Cardiac fibroblast (primary cell): Measurements from ENCODE around the gene SPRING1.
A peak's percentile ranks its signal among the peaks of the same experiment; 100 is the strongest.

Source experiments
- DNase-seq, 2 donors: peaks; one replicate each; pipeline versions ENCODE4 v3.0.0 to v3.0.0-alpha.2; 2010; ENCODE audit warnings: low read depth in 2 of 2
- H3K4me3 ChIP-seq, 2 donors: replicated peaks in 1 of 2; 1 replicate in 1 of 2; 2 replicates in 1 of 2; pipeline ENCODE4 v1.5.1; 2011; ENCODE audit warnings: low read depth in 2 of 2, low read length in 2 of 2, mild to moderate bottlenecking in 2 of 2, moderate library complexity in 1 of 2
- TF ChIP-seq, protein P1 (sequence below): IDR thresholded peaks from one replicate; pipeline ENCODE4 v1.5.1; 2011; ENCODE audit warnings: low read depth, mild to moderate bottlenecking, low read length, inconsistent platforms

Gene SPRING1

DNA sequence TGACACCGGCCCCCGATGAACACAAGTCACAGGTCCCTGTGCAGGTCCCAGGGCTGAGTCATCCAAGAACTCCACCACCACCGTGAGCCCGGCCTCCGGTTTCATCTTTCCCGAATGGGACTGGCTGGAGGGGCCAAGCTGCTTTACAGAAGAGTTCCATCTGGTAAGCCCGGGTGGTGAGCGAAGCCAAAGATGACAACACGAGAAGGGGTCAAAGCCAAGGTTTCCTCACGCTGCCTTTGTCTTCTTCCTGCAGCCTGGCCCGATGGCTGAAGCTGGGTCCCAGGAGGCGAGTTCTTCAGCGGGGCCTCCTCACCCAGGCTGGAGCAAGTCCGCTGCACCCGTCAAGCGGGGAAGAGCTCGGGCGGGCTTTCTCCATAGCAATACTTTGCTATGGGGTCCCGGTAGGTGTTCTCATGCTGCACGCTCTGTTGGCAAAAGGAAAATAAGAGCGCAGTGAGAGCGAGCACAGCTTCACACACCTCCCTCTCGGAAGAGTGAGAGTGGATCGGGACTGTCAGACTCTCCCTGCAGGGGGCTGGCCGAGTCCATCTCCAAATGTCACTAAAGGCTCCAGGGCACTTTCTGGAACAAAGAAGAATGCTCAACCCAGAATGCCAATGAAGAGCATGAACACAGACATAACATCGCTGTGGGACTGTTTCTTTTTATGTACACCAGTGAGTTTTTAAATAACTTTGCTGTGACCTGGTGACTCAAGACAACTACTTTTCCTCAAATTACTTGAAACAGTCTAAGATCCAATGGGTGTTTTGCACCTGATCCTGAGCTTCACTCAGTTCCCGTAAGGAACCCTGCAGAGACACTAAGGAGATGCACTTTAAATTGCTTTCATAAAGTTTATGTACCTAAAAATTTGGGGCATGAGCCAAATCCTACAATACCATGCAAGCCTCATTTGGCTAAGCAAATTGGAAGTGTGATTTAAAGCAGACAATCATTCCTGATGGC, 20.1 kb downstream of the SPRING1 start:
- peak; percentile 72 to 79 for DNase-seq
- peak overlapping the region; percentile 3 to 9 for H3K4me3 ChIP-seq
- TF ChIP-seq, protein P1, sequence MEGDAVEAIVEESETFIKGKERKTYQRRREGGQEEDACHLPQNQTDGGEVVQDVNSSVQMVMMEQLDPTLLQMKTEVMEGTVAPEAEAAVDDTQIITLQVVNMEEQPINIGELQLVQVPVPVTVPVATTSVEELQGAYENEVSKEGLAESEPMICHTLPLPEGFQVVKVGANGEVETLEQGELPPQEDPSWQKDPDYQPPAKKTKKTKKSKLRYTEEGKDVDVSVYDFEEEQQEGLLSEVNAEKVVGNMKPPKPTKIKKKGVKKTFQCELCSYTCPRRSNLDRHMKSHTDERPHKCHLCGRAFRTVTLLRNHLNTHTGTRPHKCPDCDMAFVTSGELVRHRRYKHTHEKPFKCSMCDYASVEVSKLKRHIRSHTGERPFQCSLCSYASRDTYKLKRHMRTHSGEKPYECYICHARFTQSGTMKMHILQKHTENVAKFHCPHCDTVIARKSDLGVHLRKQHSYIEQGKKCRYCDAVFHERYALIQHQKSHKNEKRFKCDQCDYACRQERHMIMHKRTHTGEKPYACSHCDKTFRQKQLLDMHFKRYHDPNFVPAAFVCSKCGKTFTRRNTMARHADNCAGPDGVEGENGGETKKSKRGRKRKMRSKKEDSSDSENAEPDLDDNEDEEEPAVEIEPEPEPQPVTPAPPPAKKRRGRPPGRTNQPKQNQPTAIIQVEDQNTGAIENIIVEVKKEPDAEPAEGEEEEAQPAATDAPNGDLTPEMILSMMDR, result no peak

DNA sequence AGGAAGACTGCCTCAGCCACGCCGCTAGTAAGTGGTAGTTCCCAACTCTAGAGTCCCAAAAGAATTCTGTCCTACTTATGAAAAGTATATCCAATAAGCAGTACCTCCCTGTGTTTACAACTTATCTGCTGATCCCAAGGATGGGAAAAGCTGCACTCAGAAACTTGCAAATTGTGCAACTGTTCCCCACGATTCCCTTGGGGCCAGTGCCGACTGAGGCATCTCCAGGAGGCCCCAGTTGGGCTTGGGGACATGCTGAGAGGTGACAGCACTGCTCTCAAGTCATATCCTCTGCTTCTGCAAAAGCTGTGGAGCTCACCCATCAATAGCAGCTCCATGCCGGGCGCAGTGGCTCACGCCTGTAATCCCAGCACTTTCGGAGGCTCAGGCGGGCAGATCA, 23.7 kb downstream of the SPRING1 start:
- H3K4me3 ChIP-seq, result no peak overlapping the region
- peak in 1 of 2 donors; percentile 12 for DNase-seq
- TF ChIP-seq, protein P1, result no peak

DNA sequence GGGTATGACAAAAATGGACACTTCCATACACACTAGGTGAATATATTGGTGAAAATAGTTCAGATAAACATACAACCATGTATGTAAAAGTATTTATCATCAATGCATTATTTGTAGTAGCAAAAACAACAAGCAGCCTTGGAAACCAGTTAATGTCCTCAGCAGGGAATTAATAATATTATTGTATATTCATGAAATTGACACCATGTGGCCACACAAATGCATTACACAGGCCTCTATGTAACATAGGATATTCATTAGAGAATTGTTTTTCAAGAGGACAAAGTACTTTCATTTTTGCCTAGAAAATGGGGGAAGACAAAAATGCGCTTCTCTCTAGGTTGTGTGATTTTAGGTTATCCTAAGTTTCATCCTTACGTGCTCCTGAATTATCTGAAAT, 24.3 kb downstream of the SPRING1 start:
- H3K4me3 ChIP-seq, result no peak overlapping the region
- DNase-seq, result peak in 1 of 2 donors; percentile 9
- TF ChIP-seq, protein P1, result no peak

DNA sequence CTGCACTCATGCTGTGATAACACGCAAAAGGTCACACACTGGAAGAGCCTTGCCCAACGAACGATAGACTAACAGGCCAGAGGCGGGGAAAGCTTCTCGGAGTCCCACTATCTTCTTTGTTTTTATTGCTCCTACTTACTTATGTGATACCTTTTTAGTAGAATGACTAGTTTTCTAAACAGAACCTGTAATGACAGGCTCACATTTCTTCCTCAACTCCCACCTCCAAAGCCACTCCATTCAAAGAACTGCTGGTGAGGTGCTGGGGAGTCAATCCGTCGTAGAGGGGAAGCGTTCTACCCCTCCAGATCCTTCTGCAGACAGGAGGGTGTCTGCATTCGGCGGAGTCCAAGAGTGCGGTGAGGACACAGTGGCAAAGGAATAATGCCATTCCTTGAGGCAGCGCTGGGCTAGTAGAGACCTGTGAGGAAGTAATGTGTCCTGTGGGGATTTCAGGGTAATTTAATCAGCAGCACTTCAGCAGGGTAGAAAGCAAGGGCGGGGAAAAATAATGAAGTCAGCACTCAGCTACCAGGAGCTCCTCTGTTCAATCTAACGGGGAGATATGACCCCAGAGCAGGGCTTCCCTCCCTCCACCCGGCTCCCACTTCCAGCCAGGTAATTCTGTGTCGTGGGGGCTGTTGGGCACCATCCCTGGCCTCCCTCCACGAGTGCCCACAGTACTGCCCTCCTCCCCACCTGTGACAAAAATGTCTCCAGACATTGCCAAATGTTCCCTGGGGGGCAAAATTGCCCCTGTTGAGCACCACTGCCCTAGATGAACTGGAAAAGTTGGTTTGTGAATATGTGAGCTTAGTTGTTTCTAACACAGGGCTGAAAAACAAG, 25.2 kb downstream of the SPRING1 start:
- DNase-seq, result no peak
- H3K4me3 ChIP-seq, result no peak overlapping the region
- TF ChIP-seq, protein P1, result no peak

DNA sequence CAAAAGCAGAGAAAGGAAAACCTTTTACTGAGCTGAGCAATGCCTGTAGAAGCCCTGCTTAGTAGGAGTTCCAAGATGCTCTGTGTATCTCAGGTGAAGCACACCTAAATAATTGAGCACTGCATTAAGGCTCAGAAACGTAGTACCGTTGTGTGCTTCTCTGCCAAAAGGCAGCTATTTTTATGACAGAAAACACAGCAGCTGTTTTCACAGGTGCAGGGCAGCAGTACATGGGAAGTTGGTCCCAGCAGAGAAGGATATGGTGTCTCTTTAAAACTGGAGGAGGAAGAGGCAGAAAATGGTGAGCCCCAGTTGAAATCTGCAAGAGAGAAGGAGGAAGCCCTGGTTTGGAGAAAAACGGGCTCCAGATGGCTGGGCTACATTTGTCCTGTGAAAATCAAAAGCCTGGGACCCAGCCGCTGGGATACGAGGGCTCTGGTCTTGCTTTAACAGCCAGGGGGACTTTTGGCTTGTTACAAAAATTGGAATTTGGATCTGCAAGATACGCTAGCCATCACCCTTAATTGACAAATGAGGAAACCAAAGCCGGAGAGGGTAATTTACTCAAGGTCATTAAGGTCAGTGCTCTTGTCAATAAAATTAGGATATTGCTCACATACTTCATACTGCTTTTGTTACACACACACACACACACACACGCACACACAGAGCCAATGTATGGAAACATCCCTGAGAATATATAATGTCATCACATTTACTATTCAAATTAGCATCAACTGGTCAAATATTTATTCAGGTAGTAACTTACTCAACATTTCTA, 27.3 kb downstream of the SPRING1 start:
- no peak for DNase-seq
- H3K4me3 ChIP-seq, result no peak overlapping the region
- TF ChIP-seq, protein P1, result no peak

DNA sequence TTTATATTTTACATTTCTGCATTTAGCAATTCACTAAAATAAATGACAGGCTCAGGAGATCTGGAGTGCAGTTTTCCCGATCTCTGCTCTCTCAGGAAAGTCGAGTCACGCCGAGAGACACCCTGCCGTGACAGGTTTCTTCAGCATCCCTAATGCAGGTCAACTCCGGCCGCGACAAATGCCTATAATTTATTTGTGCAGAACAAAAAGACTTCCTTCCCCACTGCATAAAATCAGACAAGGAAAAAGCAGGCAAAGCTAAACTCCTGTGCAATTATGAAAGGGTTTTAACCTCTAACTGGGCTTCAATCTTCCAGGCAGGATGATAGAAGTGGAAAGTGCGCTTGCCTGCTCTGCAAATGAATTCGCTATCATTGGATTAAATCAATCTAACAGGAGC, 28.1 kb downstream of the SPRING1 start:
- TF ChIP-seq, protein P1, result no peak
- no peak overlapping the region for H3K4me3 ChIP-seq
- DNase-seq, result no peak
